ENCODE data around the gene GMDS. TPM values are rescaled to one million over a fixed set of nuclear protein-coding genes. Genes with fewer than 3 reads are reported as not detected.

The GMDS gene
- total and polyA plus RNA-seq, 2 experiments from 2014 or later, result 30.1 to 36.5 TPM

DNA sequence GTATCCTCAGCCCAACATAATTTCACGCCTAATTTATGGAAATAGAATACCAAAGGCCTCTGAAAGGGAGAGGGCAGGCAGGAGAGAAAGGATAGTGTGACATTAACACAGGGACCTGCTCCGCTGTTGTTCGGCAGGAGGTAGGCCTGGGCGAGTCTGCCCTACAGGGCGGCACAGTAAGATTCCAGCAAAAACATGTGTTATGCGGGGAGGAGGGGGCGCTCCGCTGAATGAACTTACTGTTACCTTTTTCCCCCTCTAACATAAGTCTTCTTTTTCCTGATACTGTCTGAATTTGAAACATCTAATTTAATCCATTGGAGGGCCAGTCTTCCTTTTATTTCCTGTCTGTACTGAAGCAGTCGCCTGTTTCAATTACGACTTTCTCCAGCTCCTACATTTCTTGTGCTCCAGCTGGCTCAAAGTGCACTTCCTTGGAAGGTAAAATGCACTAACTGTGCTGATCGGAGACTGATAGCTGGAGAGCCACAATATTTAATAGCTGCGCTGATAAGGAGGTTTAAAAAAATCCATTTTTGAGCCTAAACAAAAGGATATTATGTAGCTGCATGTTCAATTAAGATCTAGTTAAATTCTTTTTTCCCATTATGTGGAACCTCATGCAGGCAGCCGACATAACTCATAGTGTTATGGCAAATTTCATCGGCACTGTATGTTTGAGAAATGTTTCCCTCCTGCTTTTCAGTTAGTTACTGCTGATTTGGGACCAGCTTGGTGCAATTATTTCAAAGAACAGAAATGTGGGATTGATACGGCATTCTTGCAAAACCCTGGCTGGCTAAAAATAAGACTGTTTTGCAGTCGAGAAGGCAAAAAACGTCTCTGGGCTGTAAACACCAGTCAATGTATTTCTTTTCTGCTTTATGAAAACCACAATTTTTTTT is 442.7 kb downstream of the GMDS start:
- peaks cover 3% of the 10 kb centered on the region for H3K27me3 Mint-ChIP-seq (ENCODE audit: insufficient read depth, low read depth, poor library complexity)
- no peaks in the 10 kb centered on the region for H3K27me3 ChIP-seq (ENCODE audit: insufficient read depth)
- no peaks in the 10 kb centered on the region for H3K79me2 ChIP-seq (replicated peaks; ENCODE audit: insufficient read depth)
- H3K27ac ChIP-seq (ENCODE audit: low read depth), result no peak overlapping the region
- H4K20me1 ChIP-seq (replicated peaks; ENCODE audit: insufficient read depth), result no peaks in the 10 kb centered on the region
- DNase-seq (ENCODE audit: low spot score), result peak; percentile 32
- no peak overlapping the region for H2AFZ ChIP-seq
- peak overlapping the region; percentile 54; the same call in 1 of the 2 replicates for H3K27ac Mint-ChIP-seq
- no peaks in the 10 kb centered on the region for H3F3A ChIP-seq (replicated peaks; ENCODE audit: low read depth)
- peaks cover 31% of the 10 kb centered on the region for H3K4me1 Mint-ChIP-seq
- no peaks in the 10 kb centered on the region for H3K9me3 Mint-ChIP-seq
- TF ChIP-seq EZH2 (IDR thresholded peaks at IDR 0.05; ENCODE audit: low read depth, unreplicated experiment) (no peak), STAT1 (IDR thresholded peaks at IDR 0.05; ENCODE audit: unreplicated experiment) (no peak), EZH2phosphoT487 (IDR thresholded peaks at IDR 0.05; ENCODE audit: unreplicated experiment) (no peak), ZNF114 (CRISPR knock-in tag; IDR thresholded peaks at IDR 0.05) (no peak), NANOG (IDR thresholded peaks at IDR 0.05; ENCODE audit: borderline replicate concordance) (no peak), JUNB (IDR thresholded peaks at IDR 0.05; ENCODE audit: unreplicated experiment) (no peak), CREB1 (CRISPR knock-in tag; IDR thresholded peaks at IDR 0.05; ENCODE audit: low read depth) (no peak), ZNF331 (CRISPR knock-in tag; IDR thresholded peaks at IDR 0.05; ENCODE audit: low read depth) (no peak), POLR2AphosphoS5 (IDR thresholded peaks at IDR 0.05; ENCODE audit: low read depth) (no peak)
- TF ChIP-seq, protein P1, sequence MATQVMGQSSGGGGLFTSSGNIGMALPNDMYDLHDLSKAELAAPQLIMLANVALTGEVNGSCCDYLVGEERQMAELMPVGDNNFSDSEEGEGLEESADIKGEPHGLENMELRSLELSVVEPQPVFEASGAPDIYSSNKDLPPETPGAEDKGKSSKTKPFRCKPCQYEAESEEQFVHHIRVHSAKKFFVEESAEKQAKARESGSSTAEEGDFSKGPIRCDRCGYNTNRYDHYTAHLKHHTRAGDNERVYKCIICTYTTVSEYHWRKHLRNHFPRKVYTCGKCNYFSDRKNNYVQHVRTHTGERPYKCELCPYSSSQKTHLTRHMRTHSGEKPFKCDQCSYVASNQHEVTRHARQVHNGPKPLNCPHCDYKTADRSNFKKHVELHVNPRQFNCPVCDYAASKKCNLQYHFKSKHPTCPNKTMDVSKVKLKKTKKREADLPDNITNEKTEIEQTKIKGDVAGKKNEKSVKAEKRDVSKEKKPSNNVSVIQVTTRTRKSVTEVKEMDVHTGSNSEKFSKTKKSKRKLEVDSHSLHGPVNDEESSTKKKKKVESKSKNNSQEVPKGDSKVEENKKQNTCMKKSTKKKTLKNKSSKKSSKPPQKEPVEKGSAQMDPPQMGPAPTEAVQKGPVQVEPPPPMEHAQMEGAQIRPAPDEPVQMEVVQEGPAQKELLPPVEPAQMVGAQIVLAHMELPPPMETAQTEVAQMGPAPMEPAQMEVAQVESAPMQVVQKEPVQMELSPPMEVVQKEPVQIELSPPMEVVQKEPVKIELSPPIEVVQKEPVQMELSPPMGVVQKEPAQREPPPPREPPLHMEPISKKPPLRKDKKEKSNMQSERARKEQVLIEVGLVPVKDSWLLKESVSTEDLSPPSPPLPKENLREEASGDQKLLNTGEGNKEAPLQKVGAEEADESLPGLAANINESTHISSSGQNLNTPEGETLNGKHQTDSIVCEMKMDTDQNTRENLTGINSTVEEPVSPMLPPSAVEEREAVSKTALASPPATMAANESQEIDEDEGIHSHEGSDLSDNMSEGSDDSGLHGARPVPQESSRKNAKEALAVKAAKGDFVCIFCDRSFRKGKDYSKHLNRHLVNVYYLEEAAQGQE (IDR thresholded peaks at IDR 0.05; ENCODE audit: unreplicated experiment), result no peak
- TF ChIP-seq, protein P2, sequence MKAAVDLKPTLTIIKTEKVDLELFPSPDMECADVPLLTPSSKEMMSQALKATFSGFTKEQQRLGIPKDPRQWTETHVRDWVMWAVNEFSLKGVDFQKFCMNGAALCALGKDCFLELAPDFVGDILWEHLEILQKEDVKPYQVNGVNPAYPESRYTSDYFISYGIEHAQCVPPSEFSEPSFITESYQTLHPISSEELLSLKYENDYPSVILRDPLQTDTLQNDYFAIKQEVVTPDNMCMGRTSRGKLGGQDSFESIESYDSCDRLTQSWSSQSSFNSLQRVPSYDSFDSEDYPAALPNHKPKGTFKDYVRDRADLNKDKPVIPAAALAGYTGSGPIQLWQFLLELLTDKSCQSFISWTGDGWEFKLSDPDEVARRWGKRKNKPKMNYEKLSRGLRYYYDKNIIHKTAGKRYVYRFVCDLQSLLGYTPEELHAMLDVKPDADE (IDR thresholded peaks at IDR 0.05), result no peak
- TF ChIP-seq, protein P3, sequence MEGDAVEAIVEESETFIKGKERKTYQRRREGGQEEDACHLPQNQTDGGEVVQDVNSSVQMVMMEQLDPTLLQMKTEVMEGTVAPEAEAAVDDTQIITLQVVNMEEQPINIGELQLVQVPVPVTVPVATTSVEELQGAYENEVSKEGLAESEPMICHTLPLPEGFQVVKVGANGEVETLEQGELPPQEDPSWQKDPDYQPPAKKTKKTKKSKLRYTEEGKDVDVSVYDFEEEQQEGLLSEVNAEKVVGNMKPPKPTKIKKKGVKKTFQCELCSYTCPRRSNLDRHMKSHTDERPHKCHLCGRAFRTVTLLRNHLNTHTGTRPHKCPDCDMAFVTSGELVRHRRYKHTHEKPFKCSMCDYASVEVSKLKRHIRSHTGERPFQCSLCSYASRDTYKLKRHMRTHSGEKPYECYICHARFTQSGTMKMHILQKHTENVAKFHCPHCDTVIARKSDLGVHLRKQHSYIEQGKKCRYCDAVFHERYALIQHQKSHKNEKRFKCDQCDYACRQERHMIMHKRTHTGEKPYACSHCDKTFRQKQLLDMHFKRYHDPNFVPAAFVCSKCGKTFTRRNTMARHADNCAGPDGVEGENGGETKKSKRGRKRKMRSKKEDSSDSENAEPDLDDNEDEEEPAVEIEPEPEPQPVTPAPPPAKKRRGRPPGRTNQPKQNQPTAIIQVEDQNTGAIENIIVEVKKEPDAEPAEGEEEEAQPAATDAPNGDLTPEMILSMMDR (conservative IDR thresholded peaks at IDR 0.05; ENCODE audit: low read depth in 2 of 2), result no peak
- TF ChIP-seq, protein P4, sequence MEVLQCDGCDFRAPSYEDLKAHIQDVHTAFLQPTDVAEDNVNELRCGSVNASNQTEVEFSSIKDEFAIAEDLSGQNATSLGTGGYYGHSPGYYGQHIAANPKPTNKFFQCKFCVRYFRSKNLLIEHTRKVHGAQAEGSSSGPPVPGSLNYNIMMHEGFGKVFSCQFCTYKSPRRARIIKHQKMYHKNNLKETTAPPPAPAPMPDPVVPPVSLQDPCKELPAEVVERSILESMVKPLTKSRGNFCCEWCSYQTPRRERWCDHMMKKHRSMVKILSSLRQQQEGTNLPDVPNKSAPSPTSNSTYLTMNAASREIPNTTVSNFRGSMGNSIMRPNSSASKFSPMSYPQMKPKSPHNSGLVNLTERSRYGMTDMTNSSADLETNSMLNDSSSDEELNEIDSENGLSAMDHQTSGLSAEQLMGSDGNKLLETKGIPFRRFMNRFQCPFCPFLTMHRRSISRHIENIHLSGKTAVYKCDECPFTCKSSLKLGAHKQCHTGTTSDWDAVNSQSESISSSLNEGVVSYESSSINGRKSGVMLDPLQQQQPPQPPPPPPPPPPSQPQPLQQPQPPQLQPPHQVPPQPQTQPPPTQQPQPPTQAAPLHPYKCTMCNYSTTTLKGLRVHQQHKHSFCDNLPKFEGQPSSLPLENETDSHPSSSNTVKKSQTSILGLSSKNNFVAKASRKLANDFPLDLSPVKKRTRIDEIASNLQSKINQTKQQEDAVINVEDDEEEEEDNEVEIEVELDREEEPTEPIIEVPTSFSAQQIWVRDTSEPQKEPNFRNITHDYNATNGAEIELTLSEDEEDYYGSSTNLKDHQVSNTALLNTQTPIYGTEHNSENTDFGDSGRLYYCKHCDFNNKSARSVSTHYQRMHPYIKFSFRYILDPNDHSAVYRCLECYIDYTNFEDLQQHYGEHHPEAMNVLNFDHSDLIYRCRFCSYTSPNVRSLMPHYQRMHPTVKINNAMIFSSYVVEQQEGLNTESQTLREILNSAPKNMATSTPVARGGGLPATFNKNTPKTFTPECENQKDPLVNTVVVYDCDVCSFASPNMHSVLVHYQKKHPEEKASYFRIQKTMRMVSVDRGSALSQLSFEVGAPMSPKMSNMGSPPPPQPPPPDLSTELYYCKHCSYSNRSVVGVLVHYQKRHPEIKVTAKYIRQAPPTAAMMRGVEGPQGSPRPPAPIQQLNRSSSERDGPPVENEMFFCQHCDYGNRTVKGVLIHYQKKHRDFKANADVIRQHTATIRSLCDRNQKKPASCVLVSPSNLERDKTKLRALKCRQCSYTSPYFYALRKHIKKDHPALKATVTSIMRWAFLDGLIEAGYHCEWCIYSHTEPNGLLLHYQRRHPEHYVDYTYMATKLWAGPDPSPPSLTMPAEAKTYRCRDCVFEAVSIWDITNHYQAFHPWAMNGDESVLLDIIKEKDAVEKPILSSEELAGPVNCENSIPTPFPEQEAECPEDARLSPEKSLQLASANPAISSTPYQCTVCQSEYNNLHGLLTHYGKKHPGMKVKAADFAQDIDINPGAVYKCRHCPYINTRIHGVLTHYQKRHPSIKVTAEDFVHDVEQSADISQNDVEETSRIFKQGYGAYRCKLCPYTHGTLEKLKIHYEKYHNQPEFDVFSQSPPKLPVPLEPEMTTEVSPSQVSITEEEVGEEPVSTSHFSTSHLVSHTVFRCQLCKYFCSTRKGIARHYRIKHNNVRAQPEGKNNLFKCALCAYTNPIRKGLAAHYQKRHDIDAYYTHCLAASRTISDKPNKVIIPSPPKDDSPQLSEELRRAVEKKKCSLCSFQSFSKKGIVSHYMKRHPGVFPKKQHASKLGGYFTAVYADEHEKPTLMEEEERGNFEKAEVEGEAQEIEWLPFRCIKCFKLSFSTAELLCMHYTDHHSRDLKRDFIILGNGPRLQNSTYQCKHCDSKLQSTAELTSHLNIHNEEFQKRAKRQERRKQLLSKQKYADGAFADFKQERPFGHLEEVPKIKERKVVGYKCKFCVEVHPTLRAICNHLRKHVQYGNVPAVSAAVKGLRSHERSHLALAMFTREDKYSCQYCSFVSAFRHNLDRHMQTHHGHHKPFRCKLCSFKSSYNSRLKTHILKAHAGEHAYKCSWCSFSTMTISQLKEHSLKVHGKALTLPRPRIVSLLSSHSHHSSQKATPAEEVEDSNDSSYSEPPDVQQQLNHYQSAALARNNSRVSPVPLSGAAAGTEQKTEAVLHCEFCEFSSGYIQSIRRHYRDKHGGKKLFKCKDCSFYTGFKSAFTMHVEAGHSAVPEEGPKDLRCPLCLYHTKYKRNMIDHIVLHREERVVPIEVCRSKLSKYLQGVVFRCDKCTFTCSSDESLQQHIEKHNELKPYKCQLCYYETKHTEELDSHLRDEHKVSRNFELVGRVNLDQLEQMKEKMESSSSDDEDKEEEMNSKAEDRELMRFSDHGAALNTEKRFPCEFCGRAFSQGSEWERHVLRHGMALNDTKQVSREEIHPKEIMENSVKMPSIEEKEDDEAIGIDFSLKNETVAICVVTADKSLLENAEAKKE (CRISPR knock-in tag; IDR thresholded peaks at IDR 0.05), result no peak
- H3K4me3 ChIP-seq, result no peak overlapping the region
- H3K36me3 ChIP-seq (ENCODE audit: insufficient read depth), result no peaks in the 10 kb centered on the region
- H3K36me3 Mint-ChIP-seq (ENCODE audit: low read depth), result no peaks in the 10 kb centered on the region
- H3K4me2 ChIP-seq, result no peak overlapping the region
- H3K9me2 ChIP-seq (ENCODE audit: insufficient read depth), result no peaks in the 10 kb centered on the region
- no peak overlapping the region for H3K4me3 Mint-ChIP-seq
- H3K4me1 ChIP-seq (ENCODE audit: insufficient read depth), result 0 out of 2 replicates have a peak, but pooled peaks cover 13% of the 10 kb centered on the region
- peak; percentile 94 for ATAC-seq
